Measurements from ENCODE around the gene UVSSA. TPM values are rescaled to one million over a fixed set of nuclear protein-coding genes. Genes with fewer than 3 reads are reported as not detected.
A peak's percentile ranks its signal among the peaks of the same experiment; 100 is the strongest.

UVSSA gene
- total and polyA plus RNA-seq, 9 of the 15 experiments (the other 6 are each of a cell fraction or from before 2014, with no cell fraction given), result 0.21 to 14.6 (median 3.3) TPM

DNA sequence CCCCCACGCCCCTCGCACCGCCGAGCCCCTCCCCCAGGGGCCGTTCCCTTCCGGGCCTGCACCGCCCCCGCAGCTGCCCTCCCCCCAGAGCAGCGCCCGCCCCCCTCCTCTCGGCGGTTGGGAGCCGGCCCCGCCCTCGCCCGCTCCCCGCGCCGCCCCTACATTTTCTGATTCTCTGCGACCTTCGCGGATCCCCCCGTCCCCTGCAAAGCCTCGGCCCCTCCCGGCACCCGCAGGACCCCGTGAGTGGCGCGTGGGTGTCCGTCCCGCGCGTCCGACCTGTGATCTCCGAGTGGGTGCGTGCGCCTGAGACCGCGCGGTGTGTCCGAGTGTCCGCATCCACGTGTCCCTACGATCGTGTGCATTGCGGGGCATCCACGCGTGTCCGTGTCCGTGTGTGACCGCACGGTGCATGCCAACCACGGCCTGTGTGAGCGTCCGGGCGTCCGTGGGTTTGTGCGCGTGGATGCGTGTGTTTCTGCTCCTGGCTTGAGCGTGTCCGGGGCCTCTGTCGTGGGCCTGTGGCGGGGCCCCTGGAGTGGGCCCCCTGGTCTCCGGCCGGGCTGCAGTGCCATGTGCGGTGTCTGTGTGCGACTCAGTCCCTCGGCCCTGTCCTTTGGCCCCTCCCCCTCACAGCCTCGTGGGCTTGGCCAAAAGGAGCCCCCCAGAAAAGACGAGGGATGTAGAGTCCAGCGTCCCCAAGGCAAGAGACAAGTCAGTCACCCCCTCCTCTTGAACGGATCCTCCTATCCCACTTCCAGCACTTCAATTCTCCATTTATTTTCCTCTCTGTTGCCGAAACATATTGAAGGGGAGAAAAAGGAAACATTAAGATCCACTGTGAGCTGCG, 68.0 kb downstream of the UVSSA start (continued):
- TF ChIP-seq, protein P1, sequence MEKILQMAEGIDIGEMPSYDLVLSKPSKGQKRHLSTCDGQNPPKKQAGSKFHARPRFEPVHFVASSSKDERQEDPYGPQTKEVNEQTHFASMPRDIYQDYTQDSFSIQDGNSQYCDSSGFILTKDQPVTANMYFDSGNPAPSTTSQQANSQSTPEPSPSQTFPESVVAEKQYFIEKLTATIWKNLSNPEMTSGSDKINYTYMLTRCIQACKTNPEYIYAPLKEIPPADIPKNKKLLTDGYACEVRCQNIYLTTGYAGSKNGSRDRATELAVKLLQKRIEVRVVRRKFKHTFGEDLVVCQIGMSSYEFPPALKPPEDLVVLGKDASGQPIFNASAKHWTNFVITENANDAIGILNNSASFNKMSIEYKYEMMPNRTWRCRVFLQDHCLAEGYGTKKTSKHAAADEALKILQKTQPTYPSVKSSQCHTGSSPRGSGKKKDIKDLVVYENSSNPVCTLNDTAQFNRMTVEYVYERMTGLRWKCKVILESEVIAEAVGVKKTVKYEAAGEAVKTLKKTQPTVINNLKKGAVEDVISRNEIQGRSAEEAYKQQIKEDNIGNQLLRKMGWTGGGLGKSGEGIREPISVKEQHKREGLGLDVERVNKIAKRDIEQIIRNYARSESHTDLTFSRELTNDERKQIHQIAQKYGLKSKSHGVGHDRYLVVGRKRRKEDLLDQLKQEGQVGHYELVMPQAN (IDR thresholded peaks at IDR 0.05; ENCODE audit: borderline replicate concordance), result 0 out of 2 replicates have a peak, but pooled peaks have one; percentile 28
- TF ChIP-seq, protein P2, sequence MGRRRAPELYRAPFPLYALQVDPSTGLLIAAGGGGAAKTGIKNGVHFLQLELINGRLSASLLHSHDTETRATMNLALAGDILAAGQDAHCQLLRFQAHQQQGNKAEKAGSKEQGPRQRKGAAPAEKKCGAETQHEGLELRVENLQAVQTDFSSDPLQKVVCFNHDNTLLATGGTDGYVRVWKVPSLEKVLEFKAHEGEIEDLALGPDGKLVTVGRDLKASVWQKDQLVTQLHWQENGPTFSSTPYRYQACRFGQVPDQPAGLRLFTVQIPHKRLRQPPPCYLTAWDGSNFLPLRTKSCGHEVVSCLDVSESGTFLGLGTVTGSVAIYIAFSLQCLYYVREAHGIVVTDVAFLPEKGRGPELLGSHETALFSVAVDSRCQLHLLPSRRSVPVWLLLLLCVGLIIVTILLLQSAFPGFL (CRISPR knock-in tag; IDR thresholded peaks at IDR 0.05), result no peak
- no peak for TF ChIP-seq JUN (IDR thresholded peaks at IDR 0.05; ENCODE audit: borderline replicate concordance, low read depth, low read length)
- no peak for TF ChIP-seq JUN (CRISPR knock-in tag; IDR thresholded peaks at IDR 0.05; ENCODE audit: borderline replicate concordance)
- peak; percentile 88 for TF ChIP-seq CBFB (CRISPR knock-in tag; IDR thresholded peaks at IDR 0.05)
- peak; percentile 51; the same call in 1 of the 2 replicates for TF ChIP-seq SP1 (CRISPR knock-in tag; IDR thresholded peaks at IDR 0.05)
- peak; percentile 75; the same call in 1 of the 2 replicates for TF ChIP-seq KAT7 (CRISPR knock-in tag; IDR thresholded peaks at IDR 0.05; ENCODE audit: borderline replicate concordance)
- no peak for TF ChIP-seq ZNF282 (CRISPR knock-in tag; IDR thresholded peaks at IDR 0.05)
- no peak for TF ChIP-seq DIDO1 (tag; IDR thresholded peaks at IDR 0.05; ENCODE audit: low read depth)
- TF ChIP-seq IRF2 (CRISPR knock-in tag; IDR thresholded peaks at IDR 0.05), result 0 out of 2 replicates have a peak, but pooled peaks have one; percentile 56
- TF ChIP-seq, protein P3, sequence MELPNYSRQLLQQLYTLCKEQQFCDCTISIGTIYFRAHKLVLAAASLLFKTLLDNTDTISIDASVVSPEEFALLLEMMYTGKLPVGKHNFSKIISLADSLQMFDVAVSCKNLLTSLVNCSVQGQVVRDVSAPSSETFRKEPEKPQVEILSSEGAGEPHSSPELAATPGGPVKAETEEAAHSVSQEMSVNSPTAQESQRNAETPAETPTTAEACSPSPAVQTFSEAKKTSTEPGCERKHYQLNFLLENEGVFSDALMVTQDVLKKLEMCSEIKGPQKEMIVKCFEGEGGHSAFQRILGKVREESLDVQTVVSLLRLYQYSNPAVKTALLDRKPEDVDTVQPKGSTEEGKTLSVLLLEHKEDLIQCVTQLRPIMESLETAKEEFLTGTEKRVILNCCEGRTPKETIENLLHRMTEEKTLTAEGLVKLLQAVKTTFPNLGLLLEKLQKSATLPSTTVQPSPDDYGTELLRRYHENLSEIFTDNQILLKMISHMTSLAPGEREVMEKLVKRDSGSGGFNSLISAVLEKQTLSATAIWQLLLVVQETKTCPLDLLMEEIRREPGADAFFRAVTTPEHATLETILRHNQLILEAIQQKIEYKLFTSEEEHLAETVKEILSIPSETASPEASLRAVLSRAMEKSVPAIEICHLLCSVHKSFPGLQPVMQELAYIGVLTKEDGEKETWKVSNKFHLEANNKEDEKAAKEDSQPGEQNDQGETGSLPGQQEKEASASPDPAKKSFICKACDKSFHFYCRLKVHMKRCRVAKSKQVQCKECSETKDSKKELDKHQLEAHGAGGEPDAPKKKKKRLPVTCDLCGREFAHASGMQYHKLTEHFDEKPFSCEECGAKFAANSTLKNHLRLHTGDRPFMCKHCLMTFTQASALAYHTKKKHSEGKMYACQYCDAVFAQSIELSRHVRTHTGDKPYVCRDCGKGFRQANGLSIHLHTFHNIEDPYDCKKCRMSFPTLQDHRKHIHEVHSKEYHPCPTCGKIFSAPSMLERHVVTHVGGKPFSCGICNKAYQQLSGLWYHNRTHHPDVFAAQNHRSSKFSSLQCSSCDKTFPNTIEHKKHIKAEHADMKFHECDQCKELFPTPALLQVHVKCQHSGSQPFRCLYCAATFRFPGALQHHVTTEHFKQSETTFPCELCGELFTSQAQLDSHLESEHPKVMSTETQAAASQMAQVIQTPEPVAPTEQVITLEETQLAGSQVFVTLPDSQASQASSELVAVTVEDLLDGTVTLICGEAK (IDR thresholded peaks at IDR 0.05), result no peak
- TF ChIP-seq, protein P3 (CRISPR knock-in tag; IDR thresholded peaks at IDR 0.05), result peak; percentile 48; the same call in 1 of the 2 replicates
- 0 out of 2 replicates have a peak, but pooled peaks have one; percentile 39 for TF ChIP-seq ZKSCAN1 (IDR thresholded peaks at IDR 0.05; ENCODE audit: low read depth, low read length)
- peak; percentile 52 for TF ChIP-seq ZFX (CRISPR knock-in tag; IDR thresholded peaks at IDR 0.05)
- no peak for TF ChIP-seq HOXB6 (CRISPR knock-in tag; IDR thresholded peaks at IDR 0.05; ENCODE audit: borderline replicate concordance)

Measured in K562 (cell line).